Measurements from ENCODE around the gene OPHN1.
"Not testable (repeated sequence)": the region's sequence is repeated elsewhere in the genome, so short reads cannot be mapped to it uniquely, and the experiment has no call there.

OPHN1 gene

DNA sequence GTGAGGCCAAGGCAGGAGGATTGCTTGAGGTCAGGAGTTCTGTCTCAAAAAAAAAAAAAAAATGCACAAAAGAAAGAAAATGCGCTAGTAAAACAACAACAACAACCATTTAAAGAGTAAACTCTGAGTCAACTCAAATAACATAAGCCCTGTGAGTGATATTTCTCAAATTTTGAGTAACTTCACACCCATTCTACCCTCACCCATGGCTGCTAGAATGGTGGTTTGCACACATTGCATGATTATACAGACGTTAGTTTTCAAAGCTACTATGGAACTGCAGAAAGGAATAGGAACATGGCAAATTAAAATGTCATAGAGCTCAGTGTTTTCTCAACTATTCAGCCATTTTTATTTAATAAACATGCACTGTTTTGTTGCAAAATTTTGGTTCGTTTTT is 145.9 kb downstream of the OPHN1 start:
- Histone ChIP-seq H3K4me3 (ENCODE audit: low read length) (no peak overlapping the region), H3K27me3 (ENCODE audit: control insufficient read depth, insufficient read depth, low read length) (no peaks in the 10 kb centered on the region), H3K9ac (ENCODE audit: low read depth, low read length) (no peak overlapping the region), H3K36me3 (ENCODE audit: insufficient read depth, low read length) (no peaks in the 10 kb centered on the region), H3K9me3 (replicated peaks; ENCODE audit: low read length) (no peaks in the 10 kb centered on the region), H3K4me1 (ENCODE audit: control insufficient read depth, insufficient read depth, low read length) (no peaks in the 10 kb centered on the region), H3K4me2 (ENCODE audit: low read length) (no peak overlapping the region)

DNA sequence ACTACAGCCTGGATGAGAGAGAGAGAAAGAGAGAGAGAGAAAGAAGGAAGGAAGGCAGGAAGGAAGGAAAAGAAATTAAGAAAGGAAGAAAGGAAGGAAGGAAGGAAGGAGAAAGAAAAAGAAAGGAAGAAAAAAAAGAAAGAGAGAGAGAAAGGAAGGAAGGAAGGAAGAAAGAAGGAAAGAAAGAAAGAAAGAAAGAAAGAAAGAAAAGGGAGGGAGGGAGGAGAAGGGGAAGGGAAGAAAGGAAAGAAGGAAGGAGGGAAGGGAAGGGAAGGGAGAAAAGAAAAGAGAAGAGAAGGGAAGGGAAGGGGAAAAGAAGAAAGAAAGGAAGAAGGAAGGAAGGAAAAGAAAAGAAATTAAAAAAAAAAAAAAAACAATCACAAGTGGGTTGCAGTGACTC is 146.3 kb downstream of the OPHN1 start:
- H3K4me3 ChIP-seq (ENCODE audit: low read length) = no peak overlapping the region
- no peaks in the 10 kb centered on the region for H3K4me1 ChIP-seq (ENCODE audit: control insufficient read depth, insufficient read depth, low read length)
- H3K9me3 ChIP-seq (replicated peaks; ENCODE audit: low read length) = no peaks in the 10 kb centered on the region
- H3K9ac ChIP-seq (ENCODE audit: low read depth, low read length) = no peak overlapping the region
- no peaks in the 10 kb centered on the region for H3K27me3 ChIP-seq (ENCODE audit: control insufficient read depth, insufficient read depth, low read length)
- H3K4me2 ChIP-seq (ENCODE audit: low read length) = no peak overlapping the region
- no peaks in the 10 kb centered on the region for H3K36me3 ChIP-seq (ENCODE audit: insufficient read depth, low read length)

GRCh38 chrX:68286076-68286475 is 147.2 kb downstream of the OPHN1 start:
- H3K4me2 ChIP-seq (ENCODE audit: low read length) = no peak overlapping the region
- no peak overlapping the region for H3K9ac ChIP-seq (ENCODE audit: low read depth, low read length)
- H3K4me3 ChIP-seq (ENCODE audit: low read length) = no peak overlapping the region
- H3K9me3 ChIP-seq (replicated peaks; ENCODE audit: low read length) = no peaks in the 10 kb centered on the region
- H3K36me3 ChIP-seq (ENCODE audit: insufficient read depth, low read length) = no peaks in the 10 kb centered on the region
- no peaks in the 10 kb centered on the region for H3K27me3 ChIP-seq (ENCODE audit: control insufficient read depth, insufficient read depth, low read length)
- no peaks in the 10 kb centered on the region for H3K4me1 ChIP-seq (ENCODE audit: control insufficient read depth, insufficient read depth, low read length)

- Histone ChIP-seq H3K4me1 (ENCODE audit: control insufficient read depth, insufficient read depth, low read length) (no peaks in the 10 kb centered on the region), H3K4me3 (ENCODE audit: low read length) (no peak overlapping the region), H3K27me3 (ENCODE audit: control insufficient read depth, insufficient read depth, low read length) (no peaks in the 10 kb centered on the region), H3K36me3 (ENCODE audit: insufficient read depth, low read length) (no peaks in the 10 kb centered on the region), H3K4me2 (ENCODE audit: low read length) (no peak overlapping the region), H3K9me3 (replicated peaks; ENCODE audit: low read length) (no peaks in the 10 kb centered on the region), H3K9ac (ENCODE audit: low read depth, low read length) (no peak overlapping the region)
Observed at GRCh38 chrX:68284281-68284904, 148.9 kb downstream of the OPHN1 start.

- Histone ChIP-seq H3K27me3 (ENCODE audit: control insufficient read depth, insufficient read depth, low read length) (no peaks in the 10 kb centered on the region), H3K9me3 (replicated peaks; ENCODE audit: low read length) (no peaks in the 10 kb centered on the region), H3K36me3 (ENCODE audit: insufficient read depth, low read length) (no peaks in the 10 kb centered on the region), H3K4me1 (ENCODE audit: control insufficient read depth, insufficient read depth, low read length) (no peaks in the 10 kb centered on the region), H3K9ac (ENCODE audit: low read depth, low read length) (no peak overlapping the region), H3K4me3 (ENCODE audit: low read length) (no peak overlapping the region), H3K4me2 (ENCODE audit: low read length) (no peak overlapping the region)
Observed at GRCh38 chrX:68273887-68274286, 159.4 kb downstream of the OPHN1 start.

DNA sequence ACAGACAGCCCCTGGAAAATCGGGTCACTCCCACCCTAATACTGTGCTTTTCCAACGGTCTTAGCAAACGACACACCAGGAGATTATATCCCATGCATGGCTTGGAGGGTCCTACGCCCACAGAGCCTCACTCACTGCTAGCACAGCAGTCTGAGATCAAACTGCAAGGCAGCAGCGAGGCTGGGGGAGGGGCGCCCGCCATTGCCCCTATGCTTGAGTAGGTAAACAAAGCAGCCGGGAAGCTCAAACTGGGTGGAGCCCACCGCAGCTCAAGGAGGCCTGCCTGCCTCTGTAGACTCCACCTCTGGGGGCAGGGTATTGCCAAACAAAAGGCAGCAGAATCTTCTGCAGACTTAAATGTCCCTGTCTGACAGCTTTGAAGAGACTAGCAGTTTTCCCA is 168.5 kb downstream of the OPHN1 start:
- not testable (repeated sequence) for H3K4me3 ChIP-seq (ENCODE audit: low read length); H3K9ac ChIP-seq (ENCODE audit: low read depth, low read length); H3K4me2 ChIP-seq (ENCODE audit: low read length); H3K4me1 ChIP-seq (ENCODE audit: control insufficient read depth, insufficient read depth, low read length); H3K27me3 ChIP-seq (ENCODE audit: control insufficient read depth, insufficient read depth, low read length); H3K9me3 ChIP-seq (replicated peaks; ENCODE audit: low read length); H3K36me3 ChIP-seq (ENCODE audit: insufficient read depth, low read length)

- no peaks in the 10 kb centered on the region for H3K36me3 ChIP-seq (ENCODE audit: insufficient read depth, low read length)
- H3K4me1 ChIP-seq (ENCODE audit: control insufficient read depth, insufficient read depth, low read length) = no peaks in the 10 kb centered on the region
- H3K4me3 ChIP-seq (ENCODE audit: low read length) = no peak overlapping the region
- no peaks in the 10 kb centered on the region for H3K9me3 ChIP-seq (replicated peaks; ENCODE audit: low read length)
- H3K9ac ChIP-seq (ENCODE audit: low read depth, low read length) = no peak overlapping the region
- H3K27me3 ChIP-seq (ENCODE audit: control insufficient read depth, insufficient read depth, low read length) = no peaks in the 10 kb centered on the region
- H3K4me2 ChIP-seq (ENCODE audit: low read length) = no peak overlapping the region
Observed at GRCh38 chrX:68261060-68261672, 172.1 kb downstream of the OPHN1 start.

- no peaks in the 10 kb centered on the region for H3K9me3 ChIP-seq (replicated peaks; ENCODE audit: low read length)
Observed at GRCh38 chrX:68256990-68257389, 176.3 kb downstream of the OPHN1 start.

DNA sequence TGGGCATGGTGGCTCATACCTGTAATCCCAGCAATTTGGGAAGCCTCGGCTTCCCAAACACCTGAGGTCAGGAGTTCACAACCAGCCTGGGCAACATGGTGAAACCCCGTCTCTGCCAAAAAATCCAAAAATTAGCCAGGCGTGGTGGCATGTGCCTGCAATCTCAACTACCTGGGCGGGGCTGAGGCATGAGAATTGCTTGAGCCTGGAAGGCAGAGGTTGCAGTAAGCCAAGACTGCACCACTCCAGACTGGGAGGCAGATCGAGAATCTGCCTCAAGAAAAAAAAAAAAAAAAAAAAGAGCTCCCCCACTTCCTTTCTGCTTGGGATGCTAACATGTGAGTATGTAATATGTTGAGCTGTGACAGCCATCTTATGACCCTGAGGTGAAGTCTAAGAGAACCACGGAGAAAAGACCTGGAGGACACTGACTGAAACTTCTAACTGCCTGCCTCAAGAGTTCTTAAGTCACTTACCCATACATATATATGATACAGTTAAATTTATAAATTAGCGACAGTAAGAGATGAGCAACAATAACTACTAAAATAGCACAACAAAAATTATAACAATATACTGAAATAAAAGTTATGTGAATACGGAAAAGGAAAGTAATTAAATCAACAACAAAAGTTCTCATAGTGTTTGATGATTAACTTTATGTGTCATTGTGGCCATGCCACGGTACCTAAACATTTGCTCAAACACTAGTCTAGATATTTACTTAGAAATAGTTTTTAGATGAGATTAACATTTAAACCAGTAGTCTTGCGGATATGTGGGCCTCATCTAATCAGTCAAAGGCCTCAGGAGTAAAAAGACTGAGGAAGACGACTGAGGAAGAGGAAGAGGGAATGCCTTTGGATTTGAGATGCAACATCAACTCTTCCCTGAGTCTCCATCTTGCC is 178.3 kb downstream of the OPHN1 start:
- H3K4me3 ChIP-seq (ENCODE audit: low read length) = no peak overlapping the region
- no peaks in the 10 kb centered on the region for H3K36me3 ChIP-seq (ENCODE audit: insufficient read depth, low read length)
- H3K4me1 ChIP-seq (ENCODE audit: control insufficient read depth, insufficient read depth, low read length) = no peaks in the 10 kb centered on the region
- no peaks in the 10 kb centered on the region for H3K9me3 ChIP-seq (replicated peaks; ENCODE audit: low read length)
- no peak overlapping the region for H3K9ac ChIP-seq (ENCODE audit: low read depth, low read length)
- H3K4me2 ChIP-seq (ENCODE audit: low read length) = no peak overlapping the region
- H3K27me3 ChIP-seq (ENCODE audit: control insufficient read depth, insufficient read depth, low read length) = no peaks in the 10 kb centered on the region

More at GRCh38 chrX:68256990-68257389, 176.3 kb downstream of the OPHN1 start:
- Histone ChIP-seq H3K4me3 (ENCODE audit: low read length) (no peak overlapping the region), H3K36me3 (ENCODE audit: insufficient read depth, low read length) (no peaks in the 10 kb centered on the region), H3K27me3 (ENCODE audit: control insufficient read depth, insufficient read depth, low read length) (no peaks in the 10 kb centered on the region), H3K9ac (ENCODE audit: low read depth, low read length) (no peak overlapping the region), H3K4me1 (ENCODE audit: control insufficient read depth, insufficient read depth, low read length) (no peaks in the 10 kb centered on the region), H3K4me2 (ENCODE audit: low read length) (no peak overlapping the region)

DNA sequence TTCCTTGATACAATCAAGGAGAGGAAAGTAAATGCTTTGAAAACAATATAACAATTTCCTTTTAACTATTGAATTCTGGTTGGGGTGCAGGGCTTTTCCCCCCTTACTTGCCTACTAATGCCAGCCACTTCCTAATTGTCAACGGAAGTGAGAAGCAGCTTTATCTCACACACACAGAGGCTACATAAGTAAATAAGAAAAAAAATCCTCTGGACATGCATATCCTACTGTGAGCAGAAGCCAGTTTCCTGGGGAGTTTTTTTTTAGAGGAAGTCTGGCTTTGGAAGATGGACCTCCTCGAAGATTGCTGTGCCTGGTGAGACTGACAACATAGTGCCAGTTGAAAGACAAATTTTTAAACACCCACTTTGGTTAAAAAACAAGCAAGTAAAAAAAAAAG is 180.6 kb downstream of the OPHN1 start:
- H3K9ac ChIP-seq (ENCODE audit: low read depth, low read length) = no peak overlapping the region

DNA sequence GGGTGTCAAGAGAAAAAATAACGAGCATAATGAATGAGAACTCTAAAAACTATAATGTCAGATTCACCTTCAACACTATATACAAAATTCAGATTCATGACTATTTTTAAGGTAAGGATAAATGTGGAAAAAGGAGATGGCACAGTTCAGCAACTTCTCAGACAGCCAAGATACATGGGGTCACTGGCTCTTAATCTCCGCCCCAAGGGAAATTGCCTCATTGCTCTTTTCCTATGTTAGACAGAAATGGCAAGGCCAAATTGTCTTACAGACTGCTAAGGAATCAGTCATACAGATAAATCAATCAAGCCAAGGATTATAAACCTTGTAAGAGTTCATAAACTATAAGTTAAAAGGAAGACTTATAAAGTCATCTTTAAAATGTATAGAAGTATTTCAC is 183.4 kb downstream of the OPHN1 start:
- Histone ChIP-seq H3K27me3 (ENCODE audit: control insufficient read depth, insufficient read depth, low read length) (no peaks in the 10 kb centered on the region), H3K4me3 (ENCODE audit: low read length) (no peak overlapping the region), H3K36me3 (ENCODE audit: insufficient read depth, low read length) (no peaks in the 10 kb centered on the region), H3K4me2 (ENCODE audit: low read length) (no peak overlapping the region), H3K4me1 (ENCODE audit: control insufficient read depth, insufficient read depth, low read length) (no peaks in the 10 kb centered on the region), H3K9ac (ENCODE audit: low read depth, low read length) (no peak overlapping the region), H3K9me3 (replicated peaks; ENCODE audit: low read length) (no peaks in the 10 kb centered on the region)

More for the DNA sequence above, 180.6 kb downstream of the OPHN1 start:
- H3K4me3 ChIP-seq (ENCODE audit: low read length) = no peak overlapping the region
- no peaks in the 10 kb centered on the region for H3K36me3 ChIP-seq (ENCODE audit: insufficient read depth, low read length)
- no peak overlapping the region for H3K4me2 ChIP-seq (ENCODE audit: low read length)
- H3K4me1 ChIP-seq (ENCODE audit: control insufficient read depth, insufficient read depth, low read length) = no peaks in the 10 kb centered on the region
- no peaks in the 10 kb centered on the region for H3K27me3 ChIP-seq (ENCODE audit: control insufficient read depth, insufficient read depth, low read length)
- no peaks in the 10 kb centered on the region for H3K9me3 ChIP-seq (replicated peaks; ENCODE audit: low read length)
